HG02623 (cell line): ENCODE results near the gene CNRIP1.
"Not testable (repeated sequence)": the region's sequence is repeated elsewhere in the genome, so short reads cannot be mapped to it uniquely, and the experiment has no call there.

ENCODE experiments used
- ATAC-seq: cut with Tn5 transposase; IDR thresholded peaks from one replicate; pipeline ENCODE4 v1.9.1; 2021; ENCODE audit warnings: moderate library complexity; ENCODE audit not compliant: unreplicated experiment

CNRIP1 gene

DNA sequence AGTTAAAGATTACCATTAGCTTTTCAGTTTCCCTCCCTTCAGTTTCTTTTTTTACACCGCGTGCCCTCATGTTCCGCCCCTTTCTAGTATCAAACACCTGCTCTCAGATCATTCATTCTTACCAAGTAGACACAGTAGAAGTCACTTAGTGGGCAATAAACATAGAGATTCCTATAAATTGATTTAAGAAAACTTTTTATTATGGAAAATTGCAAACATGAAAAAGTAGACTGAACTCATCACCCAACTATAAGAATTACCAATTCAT, 21.2 kb upstream of the CNRIP1 start:
- ATAC-seq = no peak

- no peak for ATAC-seq
These were observed 20.7 kb upstream of the CNRIP1 start for GRCh38 chr2:68340226-68341061.

GRCh38 chr2:68336192-68336591, 16.4 kb upstream of the CNRIP1 start:
- ATAC-seq = no peak

GRCh38 chr2:68333931-68334330, 14.2 kb upstream of the CNRIP1 start:
- no peak for ATAC-seq

- no peak for ATAC-seq
These were observed 13.3 kb upstream of the CNRIP1 start for GRCh38 chr2:68333009-68333408.

DNA sequence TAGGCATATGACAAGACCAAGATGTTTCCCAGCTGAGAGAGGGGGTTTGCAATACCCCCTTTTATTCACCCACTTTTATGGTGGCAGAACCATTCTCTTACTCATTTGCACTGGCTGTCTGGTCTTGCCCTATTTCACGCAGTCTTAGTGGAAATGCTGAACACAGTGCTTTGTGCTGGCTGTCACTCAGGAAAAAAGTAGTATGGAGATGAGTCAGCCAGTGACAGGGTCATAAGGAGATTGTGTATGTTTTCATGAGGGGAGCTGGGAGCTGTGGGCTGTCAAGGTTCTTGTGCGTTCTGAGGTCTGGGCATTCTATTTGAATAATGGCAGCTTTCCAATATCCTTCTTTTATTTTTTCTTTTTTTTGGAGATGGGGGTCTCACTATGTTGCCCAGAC, 10.9 kb upstream of the CNRIP1 start:
- ATAC-seq = no peak

- no peak for ATAC-seq
These were observed 9.2 kb upstream of the CNRIP1 start for GRCh38 chr2:68328901-68329300.

GRCh38 chr2:68325056-68325455, 5.3 kb upstream of the CNRIP1 start:
- no peak for ATAC-seq

GRCh38 chr2:68320118-68320641, 431 bp upstream of the CNRIP1 start:
- ATAC-seq = no peak

DNA sequence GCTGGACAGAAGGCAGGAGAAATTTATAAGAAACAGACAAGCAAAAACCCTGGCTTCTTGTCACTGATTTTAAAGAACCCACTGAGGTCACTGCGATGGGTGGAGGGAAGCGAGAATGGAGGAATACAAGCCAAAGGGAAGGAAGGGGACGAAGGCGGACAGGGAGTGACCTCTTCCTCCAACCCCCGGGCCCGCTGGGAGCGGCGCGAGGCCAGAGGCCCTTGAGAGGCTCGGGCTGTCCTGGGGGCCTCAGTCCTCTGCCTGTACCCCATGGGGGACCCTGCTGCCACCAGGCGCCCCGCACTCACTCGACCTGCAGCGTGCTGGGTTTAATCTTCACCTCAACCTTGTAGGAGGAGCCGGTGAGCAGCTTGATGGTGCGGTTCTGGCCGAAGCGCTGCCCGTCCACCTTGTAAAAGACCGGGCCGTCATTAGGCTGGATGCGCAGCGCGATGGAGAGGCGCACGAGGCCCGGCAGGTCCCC, 793 bp downstream of the CNRIP1 start:
- ATAC-seq = no peak

GRCh38 chr2:68317971-68318913, 1.5 kb downstream of the CNRIP1 start:
- no peak for ATAC-seq

DNA sequence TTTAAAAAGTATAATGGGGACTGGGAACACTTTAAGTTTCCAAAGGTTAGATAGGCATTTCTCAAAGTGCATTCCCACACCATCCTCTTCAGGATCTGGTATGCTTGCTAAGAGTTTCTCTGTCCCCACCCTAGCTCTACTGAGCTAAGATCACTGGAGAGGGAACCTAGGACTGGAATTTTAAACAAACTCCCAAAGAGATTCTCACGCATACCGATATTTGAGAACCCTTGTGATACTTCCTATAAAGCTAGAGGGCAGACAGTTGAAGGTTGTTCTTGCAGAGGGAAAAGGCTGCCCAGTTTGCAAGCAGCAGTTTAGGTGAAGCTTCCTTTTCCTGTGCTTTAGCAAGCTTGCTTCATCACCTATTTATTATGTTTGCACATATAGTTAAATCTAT, 3.6 kb downstream of the CNRIP1 start:
- ATAC-seq = no peak

- ATAC-seq = no peak
These were observed 8.7 kb downstream of the CNRIP1 start for GRCh38 chr2:68311033-68311432.

- no peak for ATAC-seq
These were observed 10.3 kb downstream of the CNRIP1 start for GRCh38 chr2:68309426-68309825.

GRCh38 chr2:68303902-68304272, 15.9 kb downstream of the CNRIP1 start:
- not testable (repeated sequence) for ATAC-seq

GRCh38 chr2:68303033-68303901, 16.5 kb downstream of the CNRIP1 start:
- no peak for ATAC-seq

DNA sequence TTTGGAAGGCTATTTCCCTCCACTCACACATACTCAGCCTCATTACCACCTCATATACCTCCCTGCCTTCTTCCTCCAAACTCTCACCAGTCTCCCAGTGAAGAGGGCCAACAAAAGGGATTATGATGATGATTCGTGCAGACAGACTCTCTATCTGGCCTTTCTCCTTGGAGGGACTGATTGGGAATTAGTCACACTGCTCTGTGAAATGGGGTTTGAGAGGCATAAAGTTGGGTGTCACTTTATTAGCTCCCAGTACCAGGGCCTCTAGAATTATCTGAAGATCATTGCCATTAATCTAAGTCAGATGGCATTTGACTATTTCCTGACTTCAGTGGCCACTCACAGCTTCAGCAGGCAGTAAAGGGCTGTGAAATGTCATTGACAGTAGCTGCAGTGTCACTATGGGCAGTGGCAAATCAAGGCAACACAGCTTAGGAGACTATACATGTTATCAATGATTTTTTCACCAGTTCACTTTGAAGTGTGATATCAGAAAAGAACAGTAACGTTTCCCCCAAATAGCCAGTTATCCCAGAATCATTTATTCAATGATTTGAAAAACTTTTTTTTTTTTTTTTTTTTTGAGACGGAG, 17.4 kb downstream of the CNRIP1 start:
- ATAC-seq = no peak

- peak; percentile 71 for ATAC-seq
These were observed 24.2 kb downstream of the CNRIP1 start for GRCh38 chr2:68295516-68295915.

GRCh38 chr2:68294913-68295312, 24.8 kb downstream of the CNRIP1 start:
- no peak for ATAC-seq

DNA sequence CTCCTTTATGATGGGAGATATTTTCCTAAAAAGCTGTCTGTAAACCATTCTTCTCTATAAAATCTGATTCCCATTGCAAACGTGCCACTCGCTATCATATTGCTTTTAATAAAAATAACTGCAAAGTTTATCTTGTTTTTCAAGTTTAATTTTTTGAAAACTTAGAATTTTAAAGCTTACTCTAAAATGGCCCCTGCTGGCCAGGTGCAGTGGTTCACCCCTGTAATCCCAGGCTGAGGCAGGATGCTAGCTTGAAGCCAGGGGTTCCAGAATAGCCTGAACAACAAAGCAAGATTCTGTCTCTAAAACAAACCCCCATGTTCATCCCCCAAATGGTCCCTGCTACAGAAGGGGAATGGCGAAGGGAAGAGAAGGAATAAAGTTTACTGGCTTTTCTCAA, 25.6 kb downstream of the CNRIP1 start:
- ATAC-seq = no peak
